NCI-H2196 treated with DMSO at 0.1 percent for 48 hours (cell line): Measurements from ENCODE around the gene LRRC26.

Source experiments
- DNase-seq: peaks from one replicate; lab custom pipeline; 2025; ENCODE audit not compliant: unreplicated experiment; lab: John Stamatoyannopoulos, UW

The LRRC26 gene

DNA sequence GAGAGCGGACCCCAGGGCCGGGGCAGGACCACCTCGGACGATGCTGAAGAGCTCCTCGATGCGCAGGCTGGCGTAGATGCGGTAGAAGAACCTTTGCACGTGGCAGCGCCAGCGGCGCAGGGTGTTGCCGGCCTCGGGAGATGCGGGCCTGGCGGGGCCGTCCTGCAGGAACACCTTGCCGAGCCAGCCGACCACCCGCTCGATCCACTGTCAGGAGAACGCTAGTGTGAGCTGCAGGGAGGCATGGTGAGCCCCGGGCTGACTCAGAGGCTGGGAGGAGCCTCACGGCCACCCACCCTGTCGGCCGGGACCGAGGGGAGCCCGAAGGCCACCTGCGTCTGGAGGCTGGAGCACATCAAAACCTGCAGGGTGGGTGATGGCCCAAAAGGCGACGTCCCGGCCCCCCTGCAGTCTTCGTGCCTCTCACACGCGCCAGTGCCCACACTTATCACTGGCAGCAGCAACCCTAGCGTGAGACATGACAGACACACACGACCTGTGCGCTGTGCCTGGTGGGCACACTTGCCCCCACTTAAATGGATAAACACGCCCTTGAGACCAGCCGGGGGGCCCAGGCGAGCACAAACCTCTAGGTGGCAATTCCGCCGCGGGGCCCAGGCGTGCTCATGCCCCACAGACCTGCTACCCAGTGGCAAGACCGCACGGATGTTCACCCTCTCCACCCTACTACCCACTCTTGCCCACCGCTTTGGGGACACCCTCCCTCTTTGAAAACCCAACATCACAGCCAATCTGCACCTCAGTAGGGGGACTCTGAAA is 15.2 kb upstream of the LRRC26 start:
- no peak for DNase-seq

DNA sequence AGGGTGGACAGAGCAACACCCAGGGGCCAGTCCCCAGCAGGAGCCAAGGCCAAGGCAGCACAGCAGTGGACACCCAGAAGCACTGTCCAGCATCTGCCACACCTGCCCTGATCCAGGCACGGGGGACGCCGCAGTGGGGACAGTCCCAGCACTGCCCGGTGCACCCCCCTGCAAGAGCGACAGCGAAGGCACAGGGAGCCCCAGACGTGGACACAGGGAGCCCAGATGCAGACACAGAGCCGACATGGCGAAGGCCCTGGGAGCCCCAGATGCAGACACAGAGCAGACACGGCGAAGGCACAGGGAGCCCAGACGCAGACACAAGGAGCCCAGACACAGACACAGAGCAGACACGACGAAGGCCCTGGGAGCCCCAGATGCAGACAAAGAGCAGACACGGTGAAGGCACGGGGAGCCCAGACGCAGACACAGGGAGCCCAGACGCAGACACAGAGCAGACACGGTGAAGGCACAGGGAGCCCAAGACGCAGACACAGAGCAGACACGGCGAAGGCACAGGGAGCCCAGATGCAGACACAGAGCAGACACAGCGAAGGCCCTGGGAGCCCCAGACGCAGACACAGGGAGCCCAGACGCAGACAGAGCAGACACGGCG is 14.2 kb upstream of the LRRC26 start:
- no peak for DNase-seq

- no peak for DNase-seq
These were observed 13.0 kb upstream of the LRRC26 start for GRCh38 chr9:137182836-137183235.

DNA sequence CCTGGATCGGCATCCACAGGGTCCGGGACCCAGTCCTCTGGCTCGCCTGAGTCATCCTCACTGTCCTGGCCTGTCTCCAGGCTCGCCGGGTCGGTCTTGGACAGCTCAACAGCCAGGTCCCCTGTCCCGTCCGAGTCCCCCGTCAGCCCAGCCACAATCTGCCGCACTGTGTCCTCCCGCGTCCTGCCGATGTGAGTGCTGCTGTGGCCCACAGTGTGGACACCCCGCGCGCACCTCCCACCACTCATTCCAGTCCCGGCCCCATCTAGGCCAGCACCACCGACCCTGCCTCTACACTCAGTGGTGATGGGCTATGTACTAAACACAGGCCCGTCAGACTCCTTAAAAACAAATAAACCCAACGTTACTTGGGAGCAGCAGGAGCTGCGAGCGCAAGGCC is 11.8 kb upstream of the LRRC26 start:
- no peak for DNase-seq

- DNase-seq, result no peak
These were observed 10.6 kb upstream of the LRRC26 start for GRCh38 chr9:137180491-137180890.

DNA sequence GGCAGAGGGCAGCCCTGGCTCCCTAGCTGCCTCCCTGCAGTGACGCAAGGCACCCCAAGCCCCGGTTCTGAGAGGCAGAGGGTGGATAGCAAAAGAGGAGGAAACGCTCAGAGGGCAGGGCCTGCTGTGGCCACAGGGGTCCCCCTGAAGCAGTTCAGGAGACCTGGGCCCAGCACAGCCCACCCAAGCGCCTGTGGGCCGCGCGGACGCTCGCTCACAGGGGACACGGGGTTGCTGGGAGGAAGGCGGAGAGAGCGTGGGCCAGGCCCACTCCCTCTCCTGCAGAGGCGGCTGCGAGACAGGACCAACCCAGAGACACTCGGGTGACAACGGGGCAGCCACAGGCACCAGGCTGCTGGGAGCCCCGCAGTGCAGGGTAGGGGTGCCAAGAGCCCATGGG is 9.9 kb upstream of the LRRC26 start:
- DNase-seq, result no peak

DNA sequence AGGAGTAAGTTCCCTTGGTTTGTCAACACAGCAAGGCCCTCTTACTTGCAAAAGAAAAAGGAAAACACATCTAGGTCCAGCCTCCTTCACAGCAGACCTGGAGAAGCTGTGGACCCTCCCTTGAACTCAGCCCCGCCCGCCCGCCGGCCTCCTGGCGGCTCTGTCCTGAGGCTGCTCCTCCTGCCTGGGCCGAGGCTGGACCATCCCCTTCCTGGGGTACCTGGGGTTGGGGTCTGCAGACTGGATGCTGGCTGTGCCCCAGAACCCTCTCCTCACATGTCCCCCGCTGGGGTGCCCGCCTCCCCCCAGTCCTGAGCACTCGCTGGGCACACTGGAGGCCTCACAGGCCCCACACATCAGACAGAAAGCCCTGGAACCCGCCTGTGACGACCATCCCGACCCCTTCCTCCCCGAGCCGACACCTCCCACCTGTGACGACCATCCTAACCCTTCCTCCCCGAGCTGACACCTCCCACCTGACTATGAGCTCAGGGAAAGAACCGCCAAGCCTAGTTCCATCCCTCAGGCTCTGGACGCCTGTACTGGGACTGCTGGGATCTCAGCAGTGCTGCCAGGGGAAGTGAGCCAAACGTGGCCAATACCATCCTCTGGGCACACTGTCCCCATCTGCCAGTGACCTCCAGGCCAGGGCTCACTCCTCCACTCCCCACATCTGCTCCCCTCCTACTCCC is 9.2 kb upstream of the LRRC26 start:
- no peak for DNase-seq

GRCh38 chr9:137178201-137178938 is 8.5 kb upstream of the LRRC26 start:
- no peak for DNase-seq

DNA sequence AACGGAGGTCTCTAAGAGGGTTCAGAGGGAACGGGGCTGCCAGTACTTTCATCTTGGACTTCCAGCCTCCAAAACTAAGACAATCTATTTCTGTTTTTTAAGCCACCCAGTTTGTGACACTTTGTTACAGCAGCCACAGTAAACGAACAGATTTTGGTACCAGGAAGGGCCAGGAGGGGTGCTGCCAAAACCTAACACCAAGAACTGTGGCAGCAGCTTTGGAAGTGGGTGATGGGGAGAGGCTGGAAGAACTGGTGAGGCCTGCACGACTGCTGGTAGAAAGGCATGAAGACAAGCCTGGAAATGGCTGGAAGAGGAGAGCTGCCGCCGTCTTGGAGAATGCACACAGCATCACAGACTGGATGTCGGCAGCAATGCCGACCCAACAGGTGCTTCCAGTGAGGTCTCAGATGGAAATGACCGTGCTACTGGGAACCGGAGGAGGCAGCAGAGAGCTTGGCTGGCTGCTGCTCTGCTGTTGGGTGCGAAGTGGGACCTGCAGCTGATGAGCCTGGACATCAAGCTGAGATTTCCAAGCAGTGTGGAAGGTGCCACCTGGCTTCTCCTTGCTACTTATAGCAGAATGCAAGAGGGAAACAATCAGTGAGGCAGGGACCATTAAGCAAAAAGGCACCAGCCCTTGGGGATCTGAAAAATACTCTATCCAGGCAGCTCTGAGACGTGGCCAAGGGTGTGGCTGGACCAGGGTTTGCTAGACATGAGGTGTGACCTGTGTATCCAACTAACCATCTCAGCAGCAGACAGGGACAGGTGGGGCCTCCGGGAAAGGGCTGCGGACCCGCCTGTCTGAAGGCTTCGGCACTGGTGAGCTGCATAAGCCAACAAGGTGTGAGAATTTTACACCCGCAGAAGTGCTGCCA is 6.7 kb upstream of the LRRC26 start:
- peak; percentile 17 for DNase-seq

- DNase-seq, result no peak
These were observed 5.6 kb upstream of the LRRC26 start for GRCh38 chr9:137175345-137175961.

DNA sequence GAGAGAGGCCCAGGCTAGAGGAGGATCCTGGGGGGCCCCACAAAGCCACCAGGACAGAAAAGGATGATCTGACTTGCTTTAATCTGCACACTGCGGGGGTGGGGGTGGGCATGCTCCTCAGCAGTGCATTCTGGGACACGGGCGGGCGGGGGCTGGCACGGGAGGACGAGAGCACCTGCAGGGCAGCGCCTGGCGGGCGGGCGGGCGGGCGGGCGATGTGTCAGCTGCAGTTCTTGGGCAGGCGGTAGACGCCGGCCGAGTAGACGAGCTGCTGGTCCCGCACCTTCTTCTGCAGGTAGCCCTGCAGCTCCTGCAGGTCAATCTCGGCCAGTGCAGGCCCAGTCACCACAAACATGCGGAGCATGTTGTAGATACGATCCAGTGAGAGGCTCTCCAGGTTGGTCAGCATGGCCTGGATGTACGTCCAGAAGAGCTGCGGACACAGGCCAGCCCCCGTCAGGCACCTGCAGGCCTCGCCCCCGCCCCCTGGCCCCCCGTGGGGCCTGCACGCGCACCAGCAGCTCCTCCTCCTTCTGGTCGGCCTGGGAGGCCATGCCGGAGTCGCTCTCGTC is 5.0 kb upstream of the LRRC26 start:
- no peak for DNase-seq

DNA sequence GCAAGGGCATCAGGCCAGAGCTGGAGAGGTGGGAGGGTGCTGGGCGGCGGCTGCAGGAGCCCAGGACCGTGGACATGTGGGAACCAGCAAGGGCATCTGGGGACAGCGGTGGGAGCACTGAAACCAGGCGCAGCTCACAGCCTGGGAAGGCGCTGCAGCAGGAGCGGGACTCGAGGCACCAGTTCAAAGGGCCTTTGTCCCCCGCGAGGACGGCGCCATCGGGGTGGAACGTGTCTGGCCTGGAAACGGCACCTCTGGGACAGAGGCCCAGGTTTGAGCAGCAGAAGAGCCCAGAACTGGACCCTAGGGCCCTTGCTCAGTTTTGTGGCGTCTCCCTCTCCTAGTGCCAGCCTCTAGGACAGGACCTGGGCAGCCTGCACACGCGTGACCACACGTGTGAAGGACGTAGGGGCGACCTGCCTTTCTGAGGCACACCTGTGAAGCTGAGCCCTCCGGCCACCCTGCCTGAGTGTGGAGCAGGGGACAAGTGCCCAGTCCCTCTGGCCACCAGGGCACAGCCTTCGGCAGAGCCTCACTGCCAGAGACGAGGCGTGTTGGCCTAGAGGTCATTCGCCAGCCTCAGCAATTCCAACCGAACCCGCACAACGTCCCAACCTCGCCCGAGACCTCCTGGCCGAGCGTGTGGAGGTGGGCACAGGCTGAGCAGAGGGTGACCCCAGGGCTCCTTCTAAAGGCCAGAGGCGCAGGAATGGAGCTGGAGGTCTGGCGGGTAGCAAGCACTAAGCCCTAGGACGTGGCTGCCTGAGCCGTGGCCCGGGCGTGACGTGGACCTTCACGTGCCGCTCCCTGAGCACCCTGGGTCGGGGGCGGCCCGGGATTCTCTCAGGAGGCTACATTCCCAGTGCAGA is 4.2 kb upstream of the LRRC26 start:
- DNase-seq, result no peak

GRCh38 chr9:137172901-137173795 is 3.3 kb upstream of the LRRC26 start:
- DNase-seq, result peak; percentile 37

DNA sequence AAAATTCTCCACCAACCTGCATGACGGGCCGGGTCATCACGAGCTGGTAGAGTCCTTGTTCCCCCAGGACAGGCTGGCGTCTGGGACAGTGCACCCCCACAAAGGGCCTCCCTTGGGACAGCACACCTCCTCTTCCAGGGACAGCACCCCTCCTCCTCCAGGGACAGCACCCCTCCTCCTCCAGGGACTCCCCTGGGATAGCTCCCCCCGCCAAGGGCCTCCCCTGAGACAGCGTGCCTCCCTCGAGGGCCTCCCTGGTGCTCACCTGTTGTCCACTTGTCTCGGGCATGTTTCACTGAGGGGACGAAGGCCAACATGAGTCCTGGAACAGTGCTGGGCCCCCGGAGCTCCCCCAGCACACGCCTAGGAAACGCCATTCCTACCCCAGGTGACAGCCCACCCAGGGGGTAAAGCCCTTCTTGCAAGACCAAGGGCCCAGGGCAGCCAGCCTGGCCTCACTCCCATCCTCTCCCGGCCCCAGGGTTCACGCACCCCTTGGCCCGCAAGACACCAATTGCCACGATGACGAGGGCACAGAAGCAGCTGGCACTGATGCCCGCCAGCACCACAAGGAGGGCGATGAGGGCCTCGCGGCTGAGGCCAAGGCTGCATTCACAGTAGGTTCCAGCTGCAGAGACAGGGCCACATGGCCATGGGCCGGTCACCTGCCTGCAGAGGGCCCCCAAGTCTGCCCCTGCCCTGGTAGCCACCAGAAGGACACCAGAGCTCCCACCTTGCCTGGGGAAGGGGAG is 1.5 kb upstream of the LRRC26 start:
- DNase-seq, result no peak

GRCh38 chr9:137170486-137171148 is 766 bp upstream of the LRRC26 start:
- no peak for DNase-seq
